ENCODE data around the gene CTNNBIP1.
"Not testable (repeated sequence)": the region's sequence is repeated elsewhere in the genome, so short reads cannot be mapped to it uniquely, and the experiment has no call there.

CTNNBIP1 gene

GRCh38 chr1:9910076-9910422, at the start of gene CTNNBIP1:
Gene CTNNBIP1, minus strand, starts transcription at chr1:9910269. Its CDS starts 38,205 bp downstream, at chr1:9872064.
- no peak for DNase-seq (ENCODE audit: low spot score)

- no peak for DNase-seq (ENCODE audit: low spot score)
Observed at GRCh38 chr1:9957726-9958125, 47.7 kb upstream of the CTNNBIP1 start.

- DNase-seq (ENCODE audit: low spot score): no peak
Observed at GRCh38 chr1:9946315-9946714, 36.2 kb upstream of the CTNNBIP1 start.

GRCh38 chr1:9942939-9943788, 33.1 kb upstream of the CTNNBIP1 start, which contains the start of the genes LZIC and NMNAT1:
Gene LZIC, minus strand, starts transcription at chr1:9943391. Its CDS starts 6,772 bp downstream, at chr1:9936619.
Gene NMNAT1, plus strand, starts transcription at chr1:9943475. Its CDS starts 28,599 bp downstream, at chr1:9972074.
- DNase-seq (ENCODE audit: low spot score): peak; percentile 97

- no peak for DNase-seq (ENCODE audit: low spot score)
Observed at GRCh38 chr1:9942399-9942938, 32.4 kb upstream of the CTNNBIP1 start.

- DNase-seq (ENCODE audit: low spot score): no peak
Observed at GRCh38 chr1:9929431-9930385, 19.6 kb upstream of the CTNNBIP1 start.

GRCh38 chr1:9927259-9927658, 17.2 kb upstream of the CTNNBIP1 start:
- DNase-seq (ENCODE audit: low spot score): no peak

- no peak for DNase-seq (ENCODE audit: low spot score)
Observed at GRCh38 chr1:9922342-9922741, 12.3 kb upstream of the CTNNBIP1 start.

GRCh38 chr1:9920606-9921005, 10.5 kb upstream of the CTNNBIP1 start:
- no peak for DNase-seq (ENCODE audit: low spot score)

- DNase-seq (ENCODE audit: low spot score): no peak
Observed at GRCh38 chr1:9917901-9918300, 7.8 kb upstream of the CTNNBIP1 start.

GRCh38 chr1:9917495-9917894, 7.4 kb upstream of the CTNNBIP1 start:
- not testable (repeated sequence) for DNase-seq (ENCODE audit: low spot score)

- DNase-seq (ENCODE audit: low spot score): no peak
Observed at GRCh38 chr1:9916452-9916851, 6.4 kb upstream of the CTNNBIP1 start.

- DNase-seq (ENCODE audit: low spot score): no peak
Observed at GRCh38 chr1:9914610-9914937, 4.5 kb upstream of the CTNNBIP1 start.

GRCh38 chr1:9912264-9912936, 2.3 kb upstream of the CTNNBIP1 start:
- DNase-seq (ENCODE audit: low spot score): no peak

GRCh38 chr1:9910423-9911178, 532 bp upstream of the CTNNBIP1 start:
- peak; percentile 100 for DNase-seq (ENCODE audit: low spot score)

GRCh38 chr1:9909234-9910046, 629 bp downstream of the CTNNBIP1 start:
- no peak for DNase-seq (ENCODE audit: low spot score)

- no peak for DNase-seq (ENCODE audit: low spot score)
Observed at GRCh38 chr1:9908871-9909233, 1.2 kb downstream of the CTNNBIP1 start.

GRCh38 chr1:9907441-9907840, 2.6 kb downstream of the CTNNBIP1 start:
- no peak for DNase-seq (ENCODE audit: low spot score)

- DNase-seq (ENCODE audit: low spot score): no peak
Observed at GRCh38 chr1:9906466-9906865, 3.6 kb downstream of the CTNNBIP1 start.

- DNase-seq (ENCODE audit: low spot score): no peak
Observed at GRCh38 chr1:9905010-9905409, 5.1 kb downstream of the CTNNBIP1 start.

Measured in left forelimb (tissue), 1 donor.